GM19463 (cell line): Measurements from ENCODE around the gene MEF2A.
"Not testable (repeated sequence)": the region's sequence is repeated elsewhere in the genome, so short reads cannot be mapped to it uniquely, and the experiment has no call there.

Experiments
- ATAC-seq: cut with Tn5 transposase; IDR thresholded peaks from one replicate; pipeline ENCODE4 v1.9.1; 2021; ENCODE audit warnings: mild to moderate bottlenecking, moderate library complexity; ENCODE audit not compliant: unreplicated experiment

MEF2A gene

GRCh38 chr15:99726333-99726732 is 160.5 kb downstream of the MEF2A start:
- ATAC-seq, result no peak

DNA sequence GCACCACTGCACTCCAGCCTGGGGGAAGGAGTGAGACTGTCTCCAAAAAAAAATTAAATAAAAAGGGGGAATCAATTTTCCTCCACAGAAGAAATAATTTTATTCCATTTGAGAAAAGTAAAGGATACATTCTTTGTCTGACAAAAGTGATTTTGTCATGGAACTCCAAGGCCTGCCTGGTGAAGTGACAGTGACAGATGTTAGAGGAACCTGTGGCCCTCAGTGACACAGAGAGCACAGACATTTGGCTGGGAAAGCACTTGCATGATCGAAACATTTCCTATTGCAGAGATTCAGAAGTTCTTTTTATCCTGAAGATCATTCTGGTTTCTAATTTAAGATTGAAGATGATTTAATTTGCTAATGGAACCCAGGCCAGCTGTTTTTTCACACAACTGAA is 161.5 kb downstream of the MEF2A start:
- ATAC-seq, result no peak

GRCh38 chr15:99727733-99728132 is 161.9 kb downstream of the MEF2A start:
- no peak for ATAC-seq

- no peak for ATAC-seq
These were observed 163.1 kb downstream of the MEF2A start for GRCh38 chr15:99728916-99729315.

GRCh38 chr15:99729327-99729726 is 163.5 kb downstream of the MEF2A start:
- ATAC-seq, result no peak

DNA sequence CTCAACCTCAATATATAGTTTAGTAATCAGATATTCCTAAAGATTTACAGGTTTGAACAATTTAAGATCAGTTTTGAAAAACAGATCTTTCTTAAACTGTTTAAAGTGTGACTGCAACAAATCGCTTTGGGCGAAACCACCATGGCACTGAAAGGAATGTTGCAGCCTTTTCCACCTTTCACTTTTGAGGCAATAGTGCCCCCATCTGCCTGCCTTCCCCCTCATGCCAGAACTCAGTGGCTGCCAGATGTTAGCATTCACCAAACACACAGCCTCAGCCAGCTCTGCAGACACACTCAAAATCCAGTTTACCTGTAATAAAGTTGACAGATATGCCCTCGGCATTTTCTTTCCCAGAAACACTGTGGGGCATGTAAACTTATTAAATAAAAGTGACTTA is 164.1 kb downstream of the MEF2A start:
- no peak for ATAC-seq

- ATAC-seq, result no peak
These were observed 165.7 kb downstream of the MEF2A start for GRCh38 chr15:99731336-99732123.

GRCh38 chr15:99732124-99732750 is 166.5 kb downstream of the MEF2A start:
- ATAC-seq, result no peak

DNA sequence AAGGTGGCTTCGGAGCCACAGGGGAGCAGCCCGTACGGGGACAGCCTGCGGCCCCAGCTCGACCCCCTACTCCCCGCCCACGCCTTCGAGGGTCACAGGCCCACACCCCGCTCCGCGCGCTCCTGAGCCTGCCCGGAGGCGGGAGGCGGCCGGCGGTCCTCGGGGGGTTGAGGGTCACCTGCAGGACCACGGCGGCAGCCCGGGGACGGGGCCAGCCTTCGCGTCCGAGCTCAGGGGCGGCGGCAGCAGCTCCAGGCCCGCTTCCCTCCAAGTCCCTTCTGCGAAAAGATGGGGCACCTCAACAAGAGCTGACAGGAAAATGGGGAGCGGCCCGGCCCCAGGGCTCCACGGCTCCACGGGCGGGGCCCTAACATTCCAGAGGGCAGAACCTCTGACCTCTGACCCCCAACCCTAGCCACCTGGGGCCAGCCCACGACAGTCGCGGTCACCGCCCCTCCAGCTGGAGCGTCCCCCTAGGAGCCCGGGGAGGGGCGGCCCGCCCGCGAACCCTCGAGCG is 167.0 kb downstream of the MEF2A start:
- ATAC-seq, result peak; percentile 25

DNA sequence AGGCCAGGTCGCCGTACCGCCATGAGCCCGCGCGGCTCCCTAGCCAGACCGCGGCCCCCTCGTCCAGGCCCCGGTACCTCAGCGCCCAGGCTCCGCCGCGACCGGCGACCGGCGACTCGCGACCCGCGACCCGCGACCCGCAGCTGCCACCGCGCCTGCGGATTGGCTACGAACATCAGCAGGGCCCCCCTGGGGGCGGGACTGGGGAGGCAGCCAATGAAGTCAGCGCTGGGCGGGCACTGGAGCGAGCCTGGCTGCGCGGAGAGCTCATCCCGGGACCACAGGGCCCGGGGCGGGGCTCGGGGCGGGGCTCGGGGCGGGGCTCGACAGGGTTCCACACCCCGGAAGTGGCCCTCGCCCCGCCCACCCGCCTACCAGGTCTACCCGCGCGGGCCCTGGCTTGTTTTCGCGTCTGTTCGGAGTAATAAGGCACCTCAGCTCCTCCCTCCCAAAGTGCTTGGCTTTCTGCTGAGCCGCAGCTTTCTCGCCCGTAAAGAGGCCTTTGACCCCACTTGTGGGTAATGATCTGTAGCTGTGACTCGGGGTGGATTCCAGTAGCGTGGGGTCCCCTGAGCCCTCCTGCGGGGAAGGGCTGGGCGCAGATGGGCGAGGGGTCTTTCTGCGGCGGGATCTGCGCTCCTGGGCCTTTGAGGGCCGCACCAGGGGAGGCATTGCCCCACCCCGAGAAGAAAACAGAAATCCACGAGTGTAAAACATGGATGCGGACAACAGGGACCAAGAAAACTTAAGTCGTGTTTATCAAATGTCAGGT is 167.7 kb downstream of the MEF2A start, which contains the start of gene LYSMD4:
TSS of gene LYSMD4 (minus strand) at position 170 of the 772 bp plus-strand sequence. CDS start 1,438 bp downstream, outside the sequence.
- ATAC-seq, result peak; percentile 98

DNA sequence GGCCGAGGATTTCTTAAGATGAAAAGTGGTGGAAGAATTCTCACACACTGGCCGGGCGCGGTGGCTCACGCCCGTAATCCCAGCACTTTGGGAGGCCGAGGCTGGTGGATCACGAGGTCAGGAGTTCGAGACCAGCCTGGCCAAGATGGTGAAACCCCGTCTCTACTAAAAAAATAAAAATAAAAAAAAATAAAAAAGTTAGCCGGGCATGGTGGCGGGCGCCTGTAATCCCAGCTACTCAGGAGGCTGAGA is 168.2 kb downstream of the MEF2A start:
- ATAC-seq, result not testable (repeated sequence)

DNA sequence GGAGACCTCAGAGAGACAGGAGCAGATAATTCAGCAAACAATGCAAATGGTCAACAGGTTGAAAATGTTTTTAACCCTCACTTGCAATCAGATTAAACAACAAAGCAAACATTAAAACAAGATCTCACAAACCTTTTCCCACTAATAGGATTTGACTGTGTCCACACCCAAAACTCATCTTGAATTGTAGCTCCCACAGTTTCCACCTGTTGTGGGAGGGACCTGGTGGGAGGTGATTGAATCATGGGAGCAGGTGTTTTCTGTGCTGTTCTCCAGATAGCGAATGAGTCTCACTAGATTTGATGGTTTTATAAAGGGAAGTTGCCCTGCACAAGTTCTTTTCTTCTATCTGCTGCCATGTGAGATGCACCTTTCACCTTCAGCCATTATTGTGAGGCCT is 168.8 kb downstream of the MEF2A start:
- ATAC-seq, result no peak

DNA sequence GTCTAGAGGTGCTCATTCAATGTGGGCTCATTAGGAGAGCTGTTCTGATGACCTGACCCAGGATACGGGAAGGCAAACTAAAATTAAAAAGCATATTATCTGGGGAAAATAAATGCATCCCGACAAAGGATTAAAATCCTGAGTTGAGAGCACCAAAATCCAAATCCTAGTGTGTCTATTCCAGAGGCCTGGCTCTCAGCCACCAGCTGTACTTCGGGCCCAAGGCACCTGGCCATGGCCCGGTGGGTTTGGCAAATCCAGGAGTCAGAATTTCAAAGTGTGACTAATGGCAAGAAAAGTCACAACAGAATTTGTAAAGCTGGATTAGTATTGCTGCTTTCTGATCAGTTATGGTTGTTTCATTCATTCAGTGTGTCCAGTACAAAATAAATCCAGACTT is 170.1 kb downstream of the MEF2A start:
- no peak for ATAC-seq

DNA sequence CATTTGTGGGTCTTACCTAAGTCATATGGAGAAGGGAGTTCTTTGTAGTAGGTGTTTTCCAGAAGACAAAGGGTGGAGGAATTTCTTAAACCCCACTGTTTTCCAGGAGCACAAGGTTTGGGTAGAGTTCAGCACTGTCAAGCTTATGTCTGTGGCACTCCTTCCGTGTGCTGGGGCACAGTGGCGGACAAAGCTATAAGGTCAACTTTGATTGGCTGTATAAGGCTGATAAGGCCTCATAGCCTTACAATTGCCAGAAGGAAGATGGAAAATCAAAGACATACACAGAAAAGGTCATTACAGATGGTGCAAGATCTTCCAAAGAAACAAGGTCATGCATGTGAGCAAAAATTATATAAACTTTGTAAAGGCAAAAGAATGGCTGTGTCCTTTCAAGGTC is 170.9 kb downstream of the MEF2A start:
- no peak for ATAC-seq

DNA sequence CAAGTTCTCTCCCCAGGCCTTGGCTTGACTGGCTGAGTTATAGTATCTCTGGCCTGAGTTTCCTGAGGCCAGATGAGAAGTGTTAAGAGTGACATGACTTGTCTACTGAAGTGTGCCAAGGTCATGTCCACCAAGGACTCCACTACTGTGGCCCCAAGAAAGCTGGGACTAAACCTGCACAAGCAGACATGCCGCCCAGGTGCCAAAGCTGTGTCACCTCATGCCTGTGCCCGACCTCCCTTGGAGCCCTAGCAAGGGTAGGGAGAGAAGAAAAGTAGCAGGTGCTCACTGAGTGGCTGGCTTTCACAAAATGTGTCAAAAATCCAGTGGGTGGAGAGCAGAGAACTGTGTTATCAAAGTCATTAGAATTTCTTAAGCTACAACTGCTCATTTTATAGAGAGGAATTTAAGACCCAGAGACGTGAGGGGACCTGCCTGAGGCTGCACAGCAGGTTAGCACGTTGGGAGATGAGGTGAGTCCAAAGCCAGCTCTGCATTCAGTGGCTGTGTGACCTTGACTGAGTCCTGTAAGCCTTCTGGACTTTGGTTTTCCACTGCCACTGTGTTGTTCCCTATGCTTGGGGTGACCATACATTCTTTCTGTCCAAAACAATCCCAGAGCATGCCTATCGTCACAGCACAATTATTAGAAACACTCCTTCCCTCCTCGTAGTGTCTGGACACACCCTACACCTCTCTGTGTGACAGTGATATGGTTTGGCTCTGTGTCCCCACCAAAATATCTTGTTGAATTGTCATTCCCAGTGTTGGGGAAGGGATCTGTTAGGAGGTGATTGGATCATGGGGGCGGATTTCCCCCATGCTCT is 172.4 kb downstream of the MEF2A start:
- ATAC-seq, result no peak

GRCh38 chr15:99741835-99742234 is 176.1 kb downstream of the MEF2A start:
- ATAC-seq, result no peak

GRCh38 chr15:99744142-99744541 is 178.4 kb downstream of the MEF2A start:
- no peak for ATAC-seq

GRCh38 chr15:99745370-99746086 is 179.7 kb downstream of the MEF2A start:
- ATAC-seq, result no peak

DNA sequence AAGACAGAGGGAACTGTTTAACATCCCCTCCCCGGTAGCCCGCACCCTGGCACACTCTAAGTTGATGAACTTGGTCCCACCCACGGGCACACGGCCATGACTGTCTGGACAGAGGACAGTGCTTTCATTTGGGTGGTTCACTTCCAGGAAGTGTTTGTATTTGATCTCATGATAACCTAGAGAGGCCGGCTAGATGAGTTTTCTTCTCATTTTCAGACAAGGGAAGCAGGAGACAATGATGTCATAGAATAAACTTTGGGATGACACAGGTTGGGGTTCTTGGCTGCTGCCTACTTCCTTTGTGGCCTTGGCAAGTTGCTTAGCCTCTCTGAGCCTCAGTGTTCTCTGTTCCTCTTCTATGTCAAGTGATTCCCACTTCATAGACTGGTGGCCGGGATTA is 183.6 kb downstream of the MEF2A start:
- ATAC-seq, result no peak

GRCh38 chr15:99750326-99750725 is 184.5 kb downstream of the MEF2A start:
- ATAC-seq, result not testable (repeated sequence)
